HG02973 (cell line): ENCODE measurements around the gene LOC128125822.
"Not testable (repeated sequence)": the region's sequence is repeated elsewhere in the genome, so short reads cannot be mapped to it uniquely, and the experiment has no call there.

Source experiments
- ATAC-seq: cut with Tn5 transposase; IDR thresholded peaks from one replicate; pipeline ENCODE4 v1.9.1; 2021; ENCODE audit warnings: moderate library complexity; ENCODE audit not compliant: unreplicated experiment

LOC128125822 gene

GRCh38 chr6:63572044-63572746, at the start of gene LOC128125822, which contains the start of gene PTP4A1:
TSS of gene LOC128125822 (plus strand) at chr6:63572480.
TSS of gene PTP4A1 (plus strand) at chr6:63572480. CDS start at chr6:63576881, 4,401 bp downstream.
- ATAC-seq, result peak; percentile 87

DNA sequence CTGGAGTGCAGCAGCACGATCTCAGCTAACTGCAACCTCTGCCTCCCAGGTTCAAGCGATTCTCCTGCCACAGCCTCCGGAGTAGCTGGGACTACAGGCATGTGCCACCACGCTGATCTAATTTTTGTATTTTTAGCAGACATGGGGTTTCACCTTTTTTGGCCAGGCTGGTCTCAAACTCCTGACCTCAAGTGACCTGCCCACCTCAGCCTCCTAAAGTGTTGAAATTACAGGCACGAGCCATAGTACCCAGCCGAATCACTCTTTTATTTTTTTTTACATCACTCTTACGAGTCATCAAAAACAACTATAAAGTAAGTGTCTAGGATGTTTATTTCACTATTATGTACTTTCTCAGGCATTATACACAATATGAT, 49.4 kb upstream of the LOC128125822 start:
- not testable (repeated sequence) for ATAC-seq

GRCh38 chr6:63523630-63524029, 48.6 kb upstream of the LOC128125822 start:
- ATAC-seq, result no peak

DNA sequence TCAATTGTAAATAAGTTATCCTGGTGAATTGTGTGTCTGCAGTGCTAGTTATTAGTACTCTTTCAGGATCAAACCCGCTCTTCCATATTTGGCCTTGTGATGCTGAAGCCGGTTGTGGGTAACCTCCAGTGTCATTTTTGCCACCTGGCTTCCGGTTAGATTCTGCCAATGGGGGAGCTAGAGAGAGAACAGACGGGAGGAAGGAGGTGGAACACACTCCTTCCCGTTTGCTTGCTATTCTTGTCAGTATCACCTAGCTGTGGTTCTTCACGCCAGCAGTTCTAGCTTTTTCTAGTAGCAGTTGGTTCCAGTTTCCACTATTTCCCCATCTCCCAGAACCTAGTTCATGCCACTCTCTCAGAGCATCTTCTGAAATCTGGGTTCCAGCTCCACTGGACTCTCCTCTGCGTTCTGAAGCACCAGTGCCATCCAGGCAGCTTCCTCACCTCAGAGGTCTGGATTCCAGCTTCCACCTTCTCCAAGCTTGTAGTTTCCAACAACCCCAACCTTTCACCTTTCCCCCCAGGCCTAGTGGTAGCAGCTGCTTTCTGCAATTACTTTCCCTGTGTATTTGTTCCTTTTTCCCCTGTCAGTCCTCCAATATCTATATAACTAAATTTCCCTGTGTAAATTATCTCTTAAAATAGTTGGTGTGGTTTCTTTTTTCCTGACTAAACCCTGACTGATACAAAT, 46.9 kb upstream of the LOC128125822 start:
- ATAC-seq, result no peak

GRCh38 chr6:63526931-63527330, 45.3 kb upstream of the LOC128125822 start:
- no peak for ATAC-seq

DNA sequence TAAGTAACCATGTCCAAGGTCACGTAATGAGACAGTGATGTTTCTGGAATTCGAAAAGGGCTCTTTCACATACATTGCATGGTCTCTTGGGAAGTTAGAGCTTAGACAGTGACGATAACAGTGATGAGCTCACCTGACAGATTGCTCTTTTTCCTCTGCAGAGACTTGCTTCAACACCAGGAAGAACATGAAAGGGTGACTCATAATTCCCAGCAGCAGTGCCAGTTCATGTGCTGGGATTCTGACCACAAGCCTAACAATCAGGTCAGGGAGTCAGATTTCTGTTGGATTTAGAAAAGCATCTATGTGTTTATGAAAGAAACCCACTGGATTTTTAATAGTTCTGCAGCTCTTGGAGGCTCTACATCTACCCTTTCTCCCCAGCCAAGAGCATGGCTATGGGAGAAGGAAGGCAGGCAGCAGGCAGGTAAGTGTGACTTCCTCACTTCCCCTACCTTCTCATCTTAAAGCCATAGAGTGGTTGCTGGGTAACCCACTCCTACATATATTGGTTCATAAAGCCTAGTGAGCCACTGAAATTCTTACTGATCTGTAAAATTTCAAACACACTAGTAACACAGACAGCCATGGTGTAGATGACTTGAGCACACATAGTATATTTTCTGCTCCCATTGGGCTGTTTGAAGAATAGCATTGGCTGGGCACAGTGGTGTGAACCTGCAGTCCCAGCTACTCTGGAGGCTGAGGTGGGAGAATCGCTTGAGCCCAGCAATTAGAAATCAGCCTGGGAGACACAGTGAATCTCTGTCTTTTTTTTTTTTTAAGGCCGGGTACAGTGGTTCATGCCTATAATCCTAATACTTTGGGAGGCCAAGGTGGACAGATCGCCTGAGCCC, 44.4 kb upstream of the LOC128125822 start:
- ATAC-seq, result no peak

DNA sequence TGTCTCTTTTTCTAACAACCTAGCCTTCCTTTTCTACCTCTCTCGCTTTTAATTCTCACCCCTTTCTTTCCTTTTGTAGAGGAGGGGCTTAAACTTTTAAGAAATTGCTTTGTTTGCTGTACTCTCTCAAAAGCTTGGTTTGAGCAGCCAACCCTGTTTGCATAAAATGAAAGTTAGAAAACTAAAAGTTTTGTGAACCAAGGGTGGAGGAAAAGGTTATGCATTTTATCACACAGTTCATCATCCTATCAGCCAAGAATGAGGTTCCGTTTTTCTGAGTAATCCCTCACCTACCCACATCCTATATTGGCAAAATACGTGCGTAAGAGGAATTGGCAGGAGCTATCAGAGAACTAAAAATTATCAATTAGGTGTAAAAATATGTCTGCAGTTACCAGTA, 42.8 kb upstream of the LOC128125822 start:
- no peak for ATAC-seq

DNA sequence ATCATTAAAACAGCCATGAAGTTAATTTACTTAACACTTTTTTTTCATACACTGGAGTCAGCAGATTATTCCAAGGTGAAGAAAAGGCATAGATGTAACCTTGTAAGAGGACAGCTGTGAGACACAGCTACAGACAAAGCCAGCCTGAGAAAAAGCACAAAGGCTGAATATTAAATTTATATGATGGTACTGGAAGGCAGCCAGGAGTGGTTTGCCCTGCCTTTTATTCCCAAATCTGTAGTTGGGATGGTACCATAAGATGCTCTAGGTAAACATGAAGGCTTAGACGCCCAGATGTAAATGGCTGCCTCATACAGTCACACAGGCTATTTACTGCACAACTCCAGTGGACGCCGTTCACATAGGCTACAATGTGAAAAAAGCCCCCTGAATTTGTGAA, 42.1 kb upstream of the LOC128125822 start:
- no peak for ATAC-seq

DNA sequence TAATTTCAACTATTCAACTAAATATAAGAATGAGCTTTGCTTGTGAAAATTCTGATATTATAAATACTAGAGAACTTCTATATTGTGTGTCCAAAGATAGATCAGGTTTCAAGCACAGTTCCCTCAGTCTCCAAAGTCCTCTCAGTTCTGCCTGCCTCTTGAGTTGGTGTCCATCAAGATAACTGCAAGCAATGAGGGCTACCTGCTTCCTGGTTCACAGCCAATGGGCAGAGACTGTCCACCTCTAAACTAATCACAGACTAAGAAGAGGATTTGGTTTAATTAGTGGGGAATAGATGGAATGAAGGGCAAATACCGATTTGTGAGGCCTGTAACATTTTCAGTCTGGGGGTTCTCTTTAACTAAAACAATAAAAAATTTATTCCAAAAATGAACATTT, 41.3 kb upstream of the LOC128125822 start:
- ATAC-seq, result no peak

GRCh38 chr6:63533026-63533425, 39.3 kb upstream of the LOC128125822 start:
- no peak for ATAC-seq

DNA sequence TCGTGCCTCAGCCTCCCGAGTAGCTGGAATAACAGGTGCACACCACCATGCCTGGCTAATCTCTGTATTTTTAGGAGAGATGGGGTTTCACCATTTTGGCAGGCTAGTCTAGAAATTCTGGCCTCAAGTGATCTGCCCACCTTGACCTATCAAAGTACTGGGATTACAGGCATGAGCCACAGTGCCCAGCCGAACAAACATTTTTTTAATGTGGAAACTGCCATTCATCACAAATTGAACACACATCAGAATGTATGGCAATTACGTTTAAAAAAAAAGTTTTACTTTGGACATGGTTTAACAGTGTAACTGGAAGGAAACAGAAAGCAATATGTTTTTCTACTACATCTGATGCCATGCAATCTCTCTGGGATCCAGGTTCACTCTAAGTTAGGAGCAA, 38.3 kb upstream of the LOC128125822 start:
- ATAC-seq, result no peak

DNA sequence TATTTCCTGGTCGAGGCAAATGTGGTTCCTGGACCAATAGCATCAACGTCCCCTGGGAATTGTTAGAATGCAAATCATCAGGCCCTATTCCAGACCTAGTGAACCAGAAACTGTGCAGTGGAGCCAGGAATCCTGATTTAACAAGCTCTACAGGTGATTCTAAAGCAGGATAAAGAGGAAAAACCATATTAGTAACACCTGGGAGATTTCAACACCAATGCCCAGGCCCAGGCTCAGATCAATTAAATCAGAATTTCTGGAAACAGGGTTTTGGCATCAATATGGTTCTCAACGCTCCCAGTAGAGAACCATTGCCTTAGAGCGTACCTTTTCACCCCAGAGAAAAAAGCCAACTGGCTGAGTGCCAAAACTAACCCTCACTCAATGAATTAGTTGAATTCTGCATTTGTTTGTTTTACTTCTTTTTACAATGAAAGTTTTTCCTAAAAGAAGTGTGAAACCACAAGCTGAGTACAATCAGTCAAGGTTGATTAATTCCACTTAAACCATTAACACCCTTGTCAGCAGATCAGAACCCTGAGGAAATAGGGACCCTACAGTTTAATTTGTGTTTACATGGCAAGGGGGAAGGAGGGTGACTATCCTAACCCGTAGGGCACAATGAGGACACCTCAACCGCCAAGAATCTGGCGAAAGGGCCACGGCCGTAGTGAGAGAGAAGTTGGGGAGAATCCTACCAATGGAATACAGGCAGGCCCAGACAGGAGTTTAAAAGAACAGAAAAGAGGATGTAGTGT, 34.9 kb upstream of the LOC128125822 start:
- ATAC-seq, result no peak

DNA sequence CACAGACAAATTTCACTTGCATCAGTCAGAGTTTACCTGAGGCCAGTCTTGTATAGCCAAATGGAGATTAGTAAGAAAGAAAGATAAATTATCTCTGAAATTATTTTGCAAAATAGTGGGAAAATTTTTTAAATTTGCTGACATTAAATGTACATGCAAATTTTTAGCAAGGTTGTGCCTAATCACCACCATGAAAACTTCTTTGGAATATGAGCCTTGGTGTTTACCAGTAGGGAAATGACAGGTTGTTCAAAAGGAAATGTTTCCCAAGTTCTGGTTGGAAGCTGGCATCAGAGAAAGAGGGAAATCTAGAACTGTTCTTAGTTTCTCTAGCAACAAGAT, 34.4 kb upstream of the LOC128125822 start:
- ATAC-seq, result no peak

DNA sequence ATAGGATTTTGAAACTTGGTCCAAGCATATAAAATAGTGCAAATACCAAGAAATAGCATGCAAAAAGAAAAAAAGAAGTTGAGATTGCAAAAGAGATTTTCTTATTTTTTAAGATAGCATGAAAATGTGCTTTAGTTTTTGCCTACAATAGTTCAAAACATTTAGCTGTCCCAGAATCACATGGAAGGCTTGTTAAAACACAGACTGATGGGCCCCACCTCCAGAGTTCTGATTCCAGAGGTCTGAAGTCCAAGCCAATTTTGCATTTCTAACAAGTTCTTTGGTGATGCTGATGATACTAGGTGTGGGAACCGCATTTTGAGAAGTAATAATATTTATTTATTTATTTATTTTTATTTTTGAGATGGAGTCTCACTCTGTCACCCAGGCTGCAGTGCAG, 33.7 kb upstream of the LOC128125822 start:
- ATAC-seq, result no peak

GRCh38 chr6:63543001-63543400, 29.3 kb upstream of the LOC128125822 start:
- ATAC-seq, result no peak

DNA sequence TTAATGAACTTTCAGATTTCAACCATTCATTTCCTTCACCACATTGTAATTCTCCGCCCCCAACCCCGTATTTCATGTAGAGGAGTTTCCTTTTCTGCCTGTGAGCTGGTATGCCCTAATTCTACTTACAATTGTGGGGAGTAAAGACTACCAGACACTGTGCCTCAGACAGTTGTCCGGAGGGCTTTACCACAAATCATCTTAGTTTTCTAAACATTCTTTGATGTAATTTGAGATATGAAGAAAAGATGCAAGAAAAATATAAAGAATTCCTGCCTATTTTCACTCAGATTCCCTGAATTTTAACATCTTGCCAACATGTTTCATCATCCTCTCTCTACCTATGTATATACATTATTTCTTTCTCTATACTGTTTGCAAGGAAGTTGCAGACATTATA, 28.3 kb upstream of the LOC128125822 start:
- ATAC-seq, result no peak

GRCh38 chr6:63546236-63546635, 26.0 kb upstream of the LOC128125822 start:
- no peak for ATAC-seq

- ATAC-seq, result no peak
Measured at GRCh38 chr6:63546697-63547096, 25.6 kb upstream of the LOC128125822 start.

DNA sequence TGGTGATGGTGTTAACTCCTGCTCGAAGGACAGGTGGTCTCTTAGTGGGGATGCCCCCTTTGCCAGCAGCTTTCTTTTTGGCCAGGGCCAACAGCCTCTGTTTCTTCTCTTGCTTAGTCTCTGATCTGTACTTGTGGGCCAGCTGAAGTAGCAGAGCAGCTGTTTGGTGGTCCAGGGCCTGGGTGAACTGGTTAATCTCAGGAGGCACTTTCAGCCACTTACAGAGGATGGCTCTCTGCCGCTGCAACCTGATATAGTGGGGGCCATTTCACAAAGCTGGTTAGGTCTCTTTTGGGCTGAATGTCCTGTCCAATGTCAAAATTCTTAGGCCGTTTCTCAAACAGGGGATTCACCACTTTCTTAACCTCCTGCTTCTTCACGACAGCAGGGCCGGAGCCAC, 23.2 kb upstream of the LOC128125822 start:
- ATAC-seq, result no peak

DNA sequence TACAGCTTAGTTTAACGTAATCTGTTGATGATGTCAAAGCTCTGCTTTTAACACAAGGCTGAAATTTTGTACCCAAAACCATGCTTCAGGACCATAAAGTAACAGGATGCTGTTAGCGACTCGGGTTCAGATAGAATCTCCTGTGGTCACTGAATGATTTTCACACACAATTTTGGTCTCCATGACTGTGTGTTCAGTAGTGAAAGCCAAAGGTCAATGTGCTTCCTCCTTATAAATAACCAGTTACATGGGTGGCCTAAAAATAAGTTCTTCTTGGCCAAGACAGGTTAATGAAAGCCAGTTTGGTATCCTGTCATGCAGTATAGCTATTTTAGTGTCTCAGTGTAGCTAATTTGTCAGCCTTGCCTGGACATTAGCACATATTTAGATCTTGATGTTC, 19.1 kb upstream of the LOC128125822 start:
- peak; percentile 99 for ATAC-seq

DNA sequence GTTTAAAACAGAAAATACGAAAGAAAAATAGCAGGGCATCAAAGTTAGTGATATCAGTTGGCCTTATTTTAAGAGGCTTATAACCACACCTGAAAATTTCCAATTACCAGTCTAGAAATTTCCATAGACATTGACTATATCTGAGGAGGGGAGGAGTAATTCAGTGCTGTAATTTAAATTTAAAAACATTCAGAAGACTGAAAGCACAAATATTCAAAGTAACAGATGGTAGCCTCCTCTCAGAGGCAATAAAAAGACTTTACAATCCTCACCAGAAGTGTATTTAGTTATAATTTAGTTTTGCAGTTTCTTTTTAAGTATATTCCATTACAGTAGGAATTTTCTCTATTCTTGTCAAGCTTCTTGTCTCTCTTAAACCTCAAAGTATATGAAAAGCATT, 18.4 kb upstream of the LOC128125822 start:
- ATAC-seq, result no peak
